ENCODE data around the gene CBLB. TPM values are rescaled to one million over a fixed set of nuclear protein-coding genes. Genes with fewer than 3 reads are reported as not detected.
A peak's percentile ranks its signal among the peaks of the same experiment; 100 is the strongest.

The CBLB gene
- total and polyA plus RNA-seq, 9 of the 15 experiments (the other 6 are each of a cell fraction or from before 2014, with no cell fraction given): 1.8 to 8.1 (median 5.3) TPM

- no peak for TF ChIP-seq ZBTB12 (CRISPR knock-in tag; IDR thresholded peaks at IDR 0.05)
- TF ChIP-seq TBP (optimal IDR thresholded peaks at IDR 0.05; ENCODE audit: low read depth, low read length): no peak
Measured at GRCh38 chr3:105613120-105613519, 255.7 kb downstream of the CBLB start (continued).

GRCh38 chr3:105611304-105612192 is 257.3 kb downstream of the CBLB start:
- CTCF ChIA-PET (ENCODE audit: low intra/inter-chr PET ratio): no interaction called here
- H3K9ac ChIP-seq (ENCODE audit: insufficient read depth in 1 of 2, low read depth in 2 of 2, low read length in 2 of 2): no peak overlapping the region
- H3K9me3 ChIP-seq (replicated peaks; ENCODE audit: control insufficient read depth, insufficient read depth, low read depth, low read length): no peaks in the 10 kb centered on the region
- H2AFZ ChIP-seq (ENCODE audit: low read depth, low read length): no peak overlapping the region
- POLR2A ChIA-PET: no interaction called here
- H3K4me2 ChIP-seq (ENCODE audit: insufficient read depth, low read length): no peak overlapping the region
- intact Hi-C loops (cut with micrococcal nuclease): no loop called here
- H3K9me1 ChIP-seq (ENCODE audit: control insufficient read depth, insufficient read depth, low read length): no peaks in the 10 kb centered on the region
- DNase-seq (ENCODE audit: extremely low read depth in 1 of 4, low spot score in 3 of 4) (no peak), ATAC-seq (no peak), FAIRE-seq (no peak)
- H3K27ac ChIP-seq (ENCODE audit: extremely low read depth, low read depth, low read length): no peak overlapping the region
- no peaks in the 10 kb centered on the region for H3K36me3 ChIP-seq (ENCODE audit: control insufficient read depth, insufficient read depth, low read length)
- H3K4me3 ChIP-seq: no peak overlapping the region
- WGBS (ENCODE audit: insufficient coverage, low coverage, missing lambda C conversion rate): 26% methylated on average over 5 of the region's 5 CpGs
- TF ChIP-seq POLR3G (IDR thresholded peaks at IDR 0.05; ENCODE audit: extremely low read depth, insufficient read length, insufficient replicate concordance) (no peak), MCM3 (IDR thresholded peaks at IDR 0.05) (no peak), KAT7 (CRISPR knock-in tag; IDR thresholded peaks at IDR 0.05; ENCODE audit: borderline replicate concordance) (no peak), ZNF655 (CRISPR knock-in tag; IDR thresholded peaks at IDR 0.05) (no peak), ZC3H11A (IDR thresholded peaks at IDR 0.05; ENCODE audit: low read depth, low read length) (no peak), E2F6 (IDR thresholded peaks at IDR 0.05; ENCODE audit: borderline replicate concordance in 1 of 2, extremely low read depth in 1 of 2, insufficient read depth in 1 of 2, insufficient read length in 1 of 2, low read depth in 1 of 2, low read length in 1 of 2, poor library complexity in 1 of 2, severe bottlenecking in 1 of 2) (no peak), KDM4B (IDR thresholded peaks at IDR 0.05; ENCODE audit: borderline replicate concordance in 2 of 2, low read depth in 1 of 2) (no peak), SOX6 (IDR thresholded peaks at IDR 0.05) (peak; percentile 49; the same call in 1 of the 2 replicates)
- no peaks in the 10 kb centered on the region for H4K20me1 ChIP-seq (replicated peaks; ENCODE audit: control insufficient read depth, insufficient read depth, low read length)
- in situ Hi-C loops (cut with MboI): no loop called here
- BruUV-seq (replicated peaks): no TSS peak
- H3K4me1 ChIP-seq (replicated peaks in 1 of 2; ENCODE audit: control insufficient read depth in 2 of 2, insufficient read depth in 2 of 2, low read length in 2 of 2): peaks cover 5 to 23% of the 10 kb centered on the region in 2 experiments; a peak in 4 of 5 replicates
- no peaks in the 10 kb centered on the region for H3K27me3 ChIP-seq (ENCODE audit: control insufficient read depth in 2 of 2, insufficient read depth in 2 of 2, low read length in 2 of 2)
- H3K79me2 ChIP-seq (ENCODE audit: control insufficient read depth, insufficient read depth, low read length): no peaks in the 10 kb centered on the region

All from K562 (cell line).